GM06990 (cell line): ENCODE data around the gene MAF.

Experiments
- DNase-seq: peaks from one replicate; pipeline ENCODE4 v3.0.0-alpha.2; 2011; ENCODE audit not compliant: insufficient read length; ENCODE audit errors: extremely low read depth
- H3K27me3 ChIP-seq: replicated peaks from 2 replicates; pipeline ENCODE4 v1.6.0; 2011; ENCODE audit warnings: low read length; ENCODE audit not compliant: control insufficient read depth, insufficient read depth
- H3K36me3 ChIP-seq: 2 replicates; pipeline ENCODE4 v1.5.1; 2011; ENCODE audit warnings: low read length; ENCODE audit not compliant: control insufficient read depth, insufficient read depth
- H3K4me3 ChIP-seq: replicated peaks from 2 replicates; pipeline ENCODE4 v1.5.1; 2011; ENCODE audit warnings: low read depth, mild to moderate bottlenecking, control low read depth, low read length
- CTCF ChIP-seq: IDR thresholded peaks from 2 replicates; pipeline ENCODE4 v1.5.1; 2011; ENCODE audit warnings: low read length, control low read depth, mild to moderate bottlenecking, inconsistent platforms; ENCODE audit not compliant: insufficient read depth, poor library complexity, severe bottlenecking

The MAF gene

GRCh38 chr16:79600638-79601091 is at the start of gene MAF:
Gene MAF, minus strand, starts transcription at chr16:79600737. Its CDS starts 835 bp downstream, at chr16:79599902.
- H3K27me3 ChIP-seq, result peaks cover 6% of the 10 kb centered on the region
- no peak for TF ChIP-seq CTCF

GRCh38 chr16:79648826-79649225 is 48.3 kb upstream of the MAF start:
- H3K27me3 ChIP-seq, result no peaks in the 10 kb centered on the region
- H3K36me3 ChIP-seq, result no peaks in the 10 kb centered on the region
- no peak for TF ChIP-seq CTCF
- no peak for DNase-seq
- H3K4me3 ChIP-seq, result no peak overlapping the region

More at GRCh38 chr16:79600638-79601091, at the start of gene MAF:
- H3K36me3 ChIP-seq, result no peaks in the 10 kb centered on the region
- peak within 1 kb of the TSS; percentile 35 for H3K4me3 ChIP-seq
- peak; percentile 22 for DNase-seq

GRCh38 chr16:79647586-79647985 is 47.0 kb upstream of the MAF start:
- H3K4me3 ChIP-seq, result no peak overlapping the region
- no peak for DNase-seq
- H3K36me3 ChIP-seq, result no peaks in the 10 kb centered on the region
- TF ChIP-seq CTCF, result no peak
- H3K27me3 ChIP-seq, result no peaks in the 10 kb centered on the region

- no peak for TF ChIP-seq CTCF
- Histone ChIP-seq H3K36me3 (no peaks in the 10 kb centered on the region), H3K27me3 (peaks cover 2% of the 10 kb centered on the region), H3K4me3 (no peak overlapping the region)
- DNase-seq, result no peak
Observed at GRCh38 chr16:79645701-79646100, 45.2 kb upstream of the MAF start.

- Histone ChIP-seq H3K4me3 (no peak overlapping the region), H3K36me3 (no peaks in the 10 kb centered on the region), H3K27me3 (peaks cover 2% of the 10 kb centered on the region)
- DNase-seq, result no peak
- no peak for TF ChIP-seq CTCF
Observed at GRCh38 chr16:79644971-79645667, 44.6 kb upstream of the MAF start.

GRCh38 chr16:79642652-79643051 is 42.1 kb upstream of the MAF start:
- DNase-seq, result no peak
- TF ChIP-seq CTCF, result no peak

More at GRCh38 chr16:79642652-79643051, 42.1 kb upstream of the MAF start:
- no peaks in the 10 kb centered on the region for H3K36me3 ChIP-seq
- H3K27me3 ChIP-seq, result peaks cover 2% of the 10 kb centered on the region
- no peak overlapping the region for H3K4me3 ChIP-seq
